Osteoblast (primary cell): ENCODE data around the gene TENM4. TPM values are rescaled to one million over a fixed set of nuclear protein-coding genes. Genes with fewer than 3 reads are reported as not detected.

ENCODE experiments used
- DNase-seq: peaks from one replicate; pipeline ENCODE4 v3.0.0; 2011; ENCODE audit warnings: low spot score, mixed read lengths; ENCODE audit not compliant: insufficient read length; ENCODE audit errors: missing footprints
- H2AFZ ChIP-seq: 2 replicates; pipeline ENCODE4 v1.6.0; 2011; ENCODE audit warnings: mild to moderate bottlenecking, low read length
- H3K27ac ChIP-seq: 2 replicates; pipeline ENCODE4 v1.5.1; 2011; ENCODE audit warnings: mild to moderate bottlenecking, low read depth, low read length, moderate library complexity
- H3K27me3 ChIP-seq: 2 replicates; pipeline ENCODE4 v1.6.0; 2012; ENCODE audit warnings: mild to moderate bottlenecking, control low read depth, inconsistent platforms, low read length, moderate library complexity; ENCODE audit not compliant: insufficient read depth
- H3K36me3 ChIP-seq: 2 replicates; pipeline ENCODE4 v1.5.1; 2011; ENCODE audit warnings: mild to moderate bottlenecking, low read length, control low read depth, moderate library complexity; ENCODE audit not compliant: insufficient read depth
- H3K4me1 ChIP-seq: 2 replicates; pipeline ENCODE4 v1.5.1; 2011; ENCODE audit warnings: mild to moderate bottlenecking, low read length, control low read depth, moderate library complexity; ENCODE audit not compliant: insufficient read depth
- H3K4me2 ChIP-seq: 2 replicates; pipeline ENCODE4 v1.6.0; 2011; ENCODE audit warnings: mild to moderate bottlenecking, low read length; ENCODE audit not compliant: insufficient read depth
- H3K4me3 ChIP-seq: fragments of 200-600 bp; sonication (generic); 3 replicates; pipeline ENCODE4 v1.5.1; 2012; ENCODE audit warnings: mild to moderate bottlenecking, low read length, inconsistent platforms; ENCODE audit not compliant: insufficient read depth
- H3K79me2 ChIP-seq: 2 replicates; pipeline ENCODE4 v1.6.0; 2012; ENCODE audit warnings: mild to moderate bottlenecking, low read length, control low read depth, inconsistent platforms; ENCODE audit not compliant: insufficient read depth
- H3K9me3 ChIP-seq: 2 replicates; pipeline ENCODE4 v1.5.1; 2011; ENCODE audit warnings: low read depth, low read length, control low read depth
- H4K20me1 ChIP-seq: 2 replicates; pipeline ENCODE4 v1.6.0; 2012; ENCODE audit warnings: mild to moderate bottlenecking, low read length, control low read depth; ENCODE audit not compliant: insufficient read depth
- total RNA-seq: library from RNA; depleted of rRNA; stranded (reverse); fragments of >200 nt; gene quantifications from 2 replicates; pipeline ENCODE4 v1.2.3, GENCODE V29; 2012
- TF ChIP-seq, protein P1 (sequence below): IDR thresholded peaks from 2 replicates; pipeline ENCODE4 v1.5.1; 2011; ENCODE audit warnings: mild to moderate bottlenecking, low read depth, low read length, moderate library complexity; ENCODE audit errors: extremely low read depth

The TENM4 gene
- total RNA-seq, 1 donor = 63.3 TPM

DNA sequence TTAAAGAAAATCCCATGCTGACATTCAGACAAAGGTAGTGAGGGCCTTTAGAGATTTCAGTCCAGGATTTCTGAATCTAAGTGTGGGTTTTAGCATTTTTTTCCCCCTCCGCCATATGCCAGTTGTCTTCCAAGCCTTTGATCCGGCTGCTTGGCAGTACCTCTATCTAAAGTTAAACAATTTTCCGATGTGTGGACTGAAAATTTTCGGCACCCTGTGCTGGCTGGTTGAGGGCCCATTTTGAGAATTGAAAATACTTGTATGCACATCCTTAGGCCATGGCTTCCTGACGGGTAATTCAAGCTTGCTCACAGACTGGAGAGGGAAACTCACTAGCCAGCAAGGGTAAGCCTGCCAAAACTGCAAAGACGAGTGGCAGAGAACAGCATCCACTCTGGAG, 734.3 kb downstream of the TENM4 start:
- H3K9me3 ChIP-seq = no peaks in the 10 kb centered on the region
- TF ChIP-seq, protein P1, sequence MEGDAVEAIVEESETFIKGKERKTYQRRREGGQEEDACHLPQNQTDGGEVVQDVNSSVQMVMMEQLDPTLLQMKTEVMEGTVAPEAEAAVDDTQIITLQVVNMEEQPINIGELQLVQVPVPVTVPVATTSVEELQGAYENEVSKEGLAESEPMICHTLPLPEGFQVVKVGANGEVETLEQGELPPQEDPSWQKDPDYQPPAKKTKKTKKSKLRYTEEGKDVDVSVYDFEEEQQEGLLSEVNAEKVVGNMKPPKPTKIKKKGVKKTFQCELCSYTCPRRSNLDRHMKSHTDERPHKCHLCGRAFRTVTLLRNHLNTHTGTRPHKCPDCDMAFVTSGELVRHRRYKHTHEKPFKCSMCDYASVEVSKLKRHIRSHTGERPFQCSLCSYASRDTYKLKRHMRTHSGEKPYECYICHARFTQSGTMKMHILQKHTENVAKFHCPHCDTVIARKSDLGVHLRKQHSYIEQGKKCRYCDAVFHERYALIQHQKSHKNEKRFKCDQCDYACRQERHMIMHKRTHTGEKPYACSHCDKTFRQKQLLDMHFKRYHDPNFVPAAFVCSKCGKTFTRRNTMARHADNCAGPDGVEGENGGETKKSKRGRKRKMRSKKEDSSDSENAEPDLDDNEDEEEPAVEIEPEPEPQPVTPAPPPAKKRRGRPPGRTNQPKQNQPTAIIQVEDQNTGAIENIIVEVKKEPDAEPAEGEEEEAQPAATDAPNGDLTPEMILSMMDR = no peak
- no peak overlapping the region for H3K27ac ChIP-seq
- no peaks in the 10 kb centered on the region for H3K36me3 ChIP-seq
- H3K4me2 ChIP-seq = no peak overlapping the region
- H2AFZ ChIP-seq = no peak overlapping the region
- H3K27me3 ChIP-seq = no peaks in the 10 kb centered on the region
- no peak for DNase-seq
- H4K20me1 ChIP-seq = no peaks in the 10 kb centered on the region
- H3K79me2 ChIP-seq = no peaks in the 10 kb centered on the region
- H3K4me1 ChIP-seq = peaks cover 3% of the 10 kb centered on the region
- H3K4me3 ChIP-seq = no peak overlapping the region

DNA sequence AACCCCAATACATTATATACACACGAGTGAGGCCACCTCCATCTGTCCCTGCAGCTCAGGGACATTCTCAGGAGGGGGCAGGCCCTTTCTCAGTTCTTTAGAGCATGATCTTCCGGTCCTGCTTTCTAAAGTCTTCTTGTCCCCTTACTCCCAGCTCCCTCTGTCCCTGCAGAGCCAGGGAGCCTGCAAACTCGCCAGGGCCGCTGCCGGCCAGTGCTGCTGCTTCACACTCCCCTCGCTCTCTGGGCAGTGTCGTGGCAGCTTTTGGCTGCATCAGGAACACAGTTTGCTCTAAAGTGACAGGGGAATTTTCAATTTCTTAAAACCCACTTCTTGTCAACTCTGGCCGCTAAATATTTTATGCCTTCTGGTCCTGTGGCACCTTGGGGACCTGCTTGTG, 736.0 kb downstream of the TENM4 start:
- Histone ChIP-seq H3K4me1 (peaks cover 3% of the 10 kb centered on the region), H3K27me3 (no peaks in the 10 kb centered on the region), H3K27ac (no peak overlapping the region), H3K36me3 (no peaks in the 10 kb centered on the region), H3K4me3 (no peak overlapping the region), H3K4me2 (no peak overlapping the region), H2AFZ (no peak overlapping the region), H3K79me2 (no peaks in the 10 kb centered on the region), H3K9me3 (no peaks in the 10 kb centered on the region), H4K20me1 (no peaks in the 10 kb centered on the region)
- TF ChIP-seq, protein P1 = no peak
- no peak for DNase-seq

DNA sequence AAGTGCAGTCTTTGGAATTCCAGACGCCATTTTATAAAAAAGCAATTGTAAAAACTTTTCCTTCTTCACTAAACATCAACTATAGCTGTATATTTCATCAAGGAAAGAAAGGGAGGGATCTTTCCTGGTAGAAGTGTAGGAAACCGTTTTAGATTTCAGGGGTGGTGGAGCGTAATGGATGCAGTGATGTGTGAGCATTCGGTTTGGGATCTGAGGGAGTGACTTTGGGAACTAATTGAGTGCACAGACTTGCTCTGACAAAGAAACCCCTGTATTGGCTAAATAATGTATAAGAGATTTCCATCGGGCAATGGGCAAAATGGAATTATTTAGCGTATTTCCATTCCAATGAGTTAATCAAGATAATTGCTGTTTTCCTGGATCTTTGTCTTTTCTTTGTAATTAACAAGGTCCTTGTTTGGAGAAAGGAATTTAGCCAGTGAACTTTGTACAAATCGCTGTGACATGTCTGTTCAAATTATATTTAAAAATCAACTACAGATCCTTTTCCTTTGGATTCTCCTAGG, 741.2 kb downstream of the TENM4 start:
- DNase-seq = no peak
- no peak overlapping the region for H3K4me2 ChIP-seq
- no peaks in the 10 kb centered on the region for H4K20me1 ChIP-seq
- TF ChIP-seq, protein P1 = no peak
- no peak overlapping the region for H3K4me3 ChIP-seq
- H3K9me3 ChIP-seq = no peaks in the 10 kb centered on the region
- H3K4me1 ChIP-seq = peaks cover 11% of the 10 kb centered on the region
- no peaks in the 10 kb centered on the region for H3K79me2 ChIP-seq
- no peaks in the 10 kb centered on the region for H3K27me3 ChIP-seq
- no peak overlapping the region for H3K27ac ChIP-seq
- H3K36me3 ChIP-seq = no peaks in the 10 kb centered on the region
- H2AFZ ChIP-seq = no peak overlapping the region

DNA sequence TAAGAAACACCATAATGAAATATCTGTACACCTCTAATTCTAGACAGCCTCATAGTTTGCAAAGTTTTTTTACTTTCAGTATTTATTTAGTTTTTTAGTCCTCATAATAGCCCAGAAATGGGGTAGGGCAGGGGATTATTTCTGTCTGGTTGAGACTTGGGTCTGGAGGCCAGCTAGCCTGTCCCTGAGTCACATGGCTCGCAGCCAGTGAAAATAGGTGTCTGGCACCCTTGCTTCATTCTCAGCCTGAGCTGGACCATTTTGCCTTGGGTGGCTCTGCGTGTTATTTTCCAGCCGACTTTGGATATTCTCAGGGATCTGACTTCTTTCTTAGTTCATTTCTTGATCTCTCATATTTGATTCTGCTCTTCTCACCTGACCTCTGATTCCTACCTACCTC, 742.2 kb downstream of the TENM4 start:
- Histone ChIP-seq H3K36me3 (no peaks in the 10 kb centered on the region), H3K27me3 (no peaks in the 10 kb centered on the region), H3K4me2 (peak overlapping the region; percentile 39), H3K4me1 (peaks cover 14% of the 10 kb centered on the region), H3K79me2 (no peaks in the 10 kb centered on the region), H2AFZ (no peak overlapping the region), H3K4me3 (no peak overlapping the region), H4K20me1 (no peaks in the 10 kb centered on the region), H3K9me3 (no peaks in the 10 kb centered on the region), H3K27ac (no peak overlapping the region)
- TF ChIP-seq, protein P1 = no peak
- peak; percentile 80 for DNase-seq
